H1 (cell line): ENCODE measurements around the gene EBNA1BP2. TPM values are rescaled to one million over a fixed set of nuclear protein-coding genes. Genes with fewer than 3 reads are reported as not detected.

ENCODE experiments used
- CHD7 ChIP-seq: fragments of 300-600 bp; sonication (generic); IDR thresholded peaks from 2 replicates; pipeline ENCODE4 v1.7.1; 2012; ENCODE audit warnings: low read length, moderate library complexity, mild to moderate bottlenecking, inconsistent platforms; ENCODE audit not compliant: insufficient replicate concordance
- JUN ChIP-seq: IDR thresholded peaks from 2 replicates; pipeline ENCODE4 v1.6.1; 2011; ENCODE audit warnings: low read depth, mild to moderate bottlenecking, improper control_type of control experiment, low read length
- KDM4A ChIP-seq: IDR thresholded peaks from one replicate; pipeline ENCODE4 v1.7.1; 2012; ENCODE audit warnings: low read depth, mild to moderate bottlenecking, moderate library complexity, low read length, inconsistent platforms; ENCODE audit not compliant: severe bottlenecking
- RFX5 ChIP-seq: IDR thresholded peaks from 2 replicates; pipeline ENCODE4 v1.6.1; 2011; ENCODE audit warnings: low read depth, low read length, improper control_type of control experiment, borderline replicate concordance
- TCF12 ChIP-seq: IDR thresholded peaks from 2 replicates; pipeline ENCODE4 v1.6.1; 2011; ENCODE audit warnings: low read depth, mild to moderate bottlenecking, low read length
- TEAD4 ChIP-seq: IDR thresholded peaks from 2 replicates; pipeline ENCODE4 v1.6.1; 2012; ENCODE audit warnings: low read depth, low read length, inconsistent platforms, mixed read lengths
- polyA plus RNA-seq, 7 experiments: library from polyadenylated mRNA; depleted of rRNA in 3 of 7; stranded (reverse) in 5 of 7; unstranded in 2 of 7; fragments of >200 nt in 5 of 7; fragments of 200-250 nt in 2 of 7; gene quantifications; 1 replicate in 5 of 7; 2 replicates in 1 of 7; 4 replicates in 1 of 7; pipeline versions ENCODE4 v1.2.1 to v1.2.3, GENCODE V29; 2011 to 2013; ENCODE audit warnings: missing spikeins in 2 of 7, mixed read lengths in 2 of 7
- total RNA-seq: library from RNA; stranded (reverse); fragmentation: NEBNext Ultra II Directional; extraction: Animal tissue kit (Norgen Biotek cat#: 25700); gene quantifications from 2 replicates; pipeline ENCODE4 v1.2.1, GENCODE V29; 2021

The EBNA1BP2 gene
- total and polyA plus RNA-seq, 2 of the 8 experiments (the other 6 are each of a cell fraction or from before 2014, with no cell fraction given): 31.0 to 104 TPM

GRCh38 chr1:43204394-43204793, 32.3 kb upstream of the EBNA1BP2 start (continued):
- TF ChIP-seq CHD7 (no peak), TCF12 (no peak), JUN (no peak), RFX5 (no peak), KDM4A (no peak), TEAD4 (no peak)
